GM12878 (cell line): ENCODE measurements around the gene AGAP1.

Source experiments
- CBX3 ChIP-seq: fragments of 200-600 bp; sonication (generic); IDR thresholded peaks from 2 replicates; pipeline ENCODE4 v1.6.1; 2016; ENCODE audit warnings: low read depth, borderline replicate concordance
- CHD4 ChIP-seq: fragments of 200-600 bp; sonication (generic); IDR thresholded peaks from 2 replicates; pipeline ENCODE4 v1.6.1; 2016; ENCODE audit warnings: mild to moderate bottlenecking
- CREB1 ChIP-seq: IDR thresholded peaks from 2 replicates; pipeline ENCODE4 v1.6.1; 2012; ENCODE audit warnings: low read depth, mild to moderate bottlenecking, inconsistent platforms
- CTCF ChIP-seq, 3 experiments: IDR thresholded peaks in 2 of 3; conservative IDR thresholded peaks in 1 of 3; 2 replicates each; pipeline ENCODE4 v1.5.1; 2011; ENCODE audit warnings: low read depth in 3 of 3, low read length in 3 of 3, mild to moderate bottlenecking in 3 of 3, control low read depth in 2 of 3, moderate library complexity in 2 of 3, inconsistent platforms in 1 of 3, mixed read lengths in 1 of 3; ENCODE audit not compliant: control insufficient read depth in 2 of 3, insufficient read depth in 1 of 3; ENCODE audit errors: extremely low read depth in 1 of 3
- EZH2 ChIP-seq: IDR thresholded peaks from 2 replicates; pipeline ENCODE4 v1.6.1; 2012; ENCODE audit warnings: low read depth, mild to moderate bottlenecking, control low read depth, inconsistent platforms, low read length, borderline replicate concordance; ENCODE audit not compliant: control insufficient read depth
- SIN3A ChIP-seq: IDR thresholded peaks from 2 replicates; pipeline ENCODE4 v1.6.1; 2012; ENCODE audit warnings: low read depth, low read length, improper control_type of control experiment
- SMAD1 ChIP-seq: fragments of 450-650 bp; IDR thresholded peaks from 2 replicates; pipeline ENCODE4 v1.6.1; 2018; ENCODE audit warnings: mild to moderate bottlenecking, low read depth; ENCODE audit not compliant: partially characterized antibody
- SMC3 ChIP-seq: IDR thresholded peaks from 2 replicates; pipeline ENCODE4 v1.6.1; 2011; ENCODE audit warnings: low read length, improper control_type of control experiment, borderline replicate concordance
- TF ChIP-seq, protein P1 (sequence below): fragments of 450-650 bp; IDR thresholded peaks from 2 replicates; pipeline ENCODE4 v1.6.1; 2018; ENCODE audit warnings: borderline replicate concordance, mild to moderate bottlenecking; ENCODE audit not compliant: partially characterized antibody

GRCh38 chr2:235739704-235740415 is 246.0 kb downstream of the AGAP1 start:
- TF ChIP-seq CREB1 (no peak), CTCF (IDR thresholded peaks at IDR 0.05 in 2 of 3, conservative IDR thresholded peaks at IDR 0.05 in 1 of 3; ENCODE audit: control insufficient read depth in 2 of 3, extremely low read depth in 1 of 3, insufficient read depth in 1 of 3, low read depth in 3 of 3, low read length in 3 of 3) (no peak), EZH2 (no peak), CHD4 (no peak), SMC3 (no peak), CBX3 (no peak), SIN3A (no peak), SMAD1 (no peak)
- TF ChIP-seq, protein P1, sequence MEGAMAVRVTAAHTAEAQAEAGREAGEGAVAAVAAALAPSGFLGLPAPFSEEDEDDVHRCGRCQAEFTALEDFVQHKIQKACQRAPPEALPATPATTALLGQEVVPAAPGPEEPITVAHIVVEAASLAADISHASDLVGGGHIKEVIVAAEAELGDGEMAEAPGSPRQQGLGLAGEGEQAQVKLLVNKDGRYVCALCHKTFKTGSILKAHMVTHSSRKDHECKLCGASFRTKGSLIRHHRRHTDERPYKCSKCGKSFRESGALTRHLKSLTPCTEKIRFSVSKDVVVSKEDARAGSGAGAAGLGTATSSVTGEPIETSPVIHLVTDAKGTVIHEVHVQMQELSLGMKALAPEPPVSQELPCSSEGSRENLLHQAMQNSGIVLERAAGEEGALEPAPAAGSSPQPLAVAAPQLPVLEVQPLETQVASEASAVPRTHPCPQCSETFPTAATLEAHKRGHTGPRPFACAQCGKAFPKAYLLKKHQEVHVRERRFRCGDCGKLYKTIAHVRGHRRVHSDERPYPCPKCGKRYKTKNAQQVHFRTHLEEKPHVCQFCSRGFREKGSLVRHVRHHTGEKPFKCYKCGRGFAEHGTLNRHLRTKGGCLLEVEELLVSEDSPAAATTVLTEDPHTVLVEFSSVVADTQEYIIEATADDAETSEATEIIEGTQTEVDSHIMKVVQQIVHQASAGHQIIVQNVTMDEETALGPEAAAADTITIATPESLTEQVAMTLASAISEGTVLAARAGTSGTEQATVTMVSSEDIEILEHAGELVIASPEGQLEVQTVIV, result no peak
